ENCODE measurements around the gene AKR7A2. TPM values are rescaled to one million over a fixed set of nuclear protein-coding genes. Genes with fewer than 3 reads are reported as not detected.

Gene AKR7A2
- total and polyA plus RNA-seq, 8 donors: 18.7 to 108 (median 48.6) TPM; not detected in 1

GRCh38 chr1:19350566-19350965, 38.6 kb upstream of the AKR7A2 start:
- 92 to 100% (median 98%) methylated on average over 5 of the region's 5 CpGs for WGBS, 5 donors
- no peaks in the 10 kb centered on the region for H3K9me3 ChIP-seq
- peaks cover 45 to 86% (median 71%) of the 10 kb centered on the region in 4 donors for H3K36me3 ChIP-seq
- no peak overlapping the region for H3K27ac ChIP-seq
- no peak for DNase-seq
- no peak overlapping the region for H3K4me3 ChIP-seq
- intact Hi-C loops (cut with DNase I; ENCODE audit: low total_unique reads): no loop called here
- H3K4me1 ChIP-seq: peaks cover 11 to 64% (median 32%) of the 10 kb centered on the region in 4 donors
- H3K27me3 ChIP-seq: no peaks in the 10 kb centered on the region
- TF ChIP-seq POLR2A (IDR thresholded peaks at IDR 0.05): no peak
- TF ChIP-seq POLR2AphosphoS5 (IDR thresholded peaks at IDR 0.05): no peak
- TF ChIP-seq CTCF (IDR thresholded peaks at IDR 0.05): no peak
- TF ChIP-seq EP300 (IDR thresholded peaks at IDR 0.05): no peak

GRCh38 chr1:19349999-19350398, 38.1 kb upstream of the AKR7A2 start:
- Histone ChIP-seq H3K4me1 (peaks cover 11 to 67% (median 34%) of the 10 kb centered on the region in 4 donors), H3K4me3 (no peak overlapping the region), H3K9me3 (no peaks in the 10 kb centered on the region), H3K27ac (peak overlapping the region in 1 of 5 donors; percentile 18), H3K27me3 (no peaks in the 10 kb centered on the region), H3K36me3 (peaks cover 45 to 86% (median 71%) of the 10 kb centered on the region in 4 donors)
- peak in 1 of 2 donors; percentile 40 for DNase-seq
- WGBS, 5 donors: 62 to 84% (median 72%) methylated on average over 8 to 17 of the region's 17 CpGs
- TF ChIP-seq POLR2A (IDR thresholded peaks at IDR 0.05) (no peak), POLR2AphosphoS5 (IDR thresholded peaks at IDR 0.05) (no peak), EP300 (IDR thresholded peaks at IDR 0.05) (no peak), CTCF (IDR thresholded peaks at IDR 0.05) (no peak)
- intact Hi-C loops (cut with DNase I; ENCODE audit: low total_unique reads): loop anchor here (10.0 kb wide), 1 partner anchor 305 kb away; no protein-coding TSS in a partner anchor

- 73 to 85% (median 81%) methylated on average over 14 to 15 of the region's 15 CpGs for WGBS, 5 donors
- intact Hi-C loops (cut with DNase I; ENCODE audit: low total_unique reads): loop anchor here (10.0 kb wide), 1 partner anchor 306 kb away; no protein-coding TSS in a partner anchor
- no peaks in the 10 kb centered on the region for H3K9me3 ChIP-seq
- H3K4me1 ChIP-seq: peaks cover 18 to 66% (median 40%) of the 10 kb centered on the region in 4 donors
- no peaks in the 10 kb centered on the region for H3K27me3 ChIP-seq
- H3K27ac ChIP-seq: peak overlapping the region in 3 of 5 donors; percentile 54 to 66 (median 63)
- no peak for DNase-seq
- H3K4me3 ChIP-seq: no peak overlapping the region
- TF ChIP-seq EP300 (IDR thresholded peaks at IDR 0.05): no peak
- no peak for TF ChIP-seq POLR2AphosphoS5 (IDR thresholded peaks at IDR 0.05)
- no peak for TF ChIP-seq POLR2A (IDR thresholded peaks at IDR 0.05)
- TF ChIP-seq CTCF (IDR thresholded peaks at IDR 0.05): no peak
- peaks cover 45 to 86% (median 71%) of the 10 kb centered on the region in 4 donors for H3K36me3 ChIP-seq
Measured at GRCh38 chr1:19348441-19349198, 36.7 kb upstream of the AKR7A2 start.

- Histone ChIP-seq H3K27me3 (no peaks in the 10 kb centered on the region), H3K27ac (peak overlapping the region; percentile 14 to 66 (median 54)), H3K4me1 (peaks cover 18 to 67% (median 40%) of the 10 kb centered on the region in 4 donors), H3K36me3 (peaks cover 46 to 86% (median 71%) of the 10 kb centered on the region in 4 donors), H3K4me3 (no peak overlapping the region), H3K9me3 (no peaks in the 10 kb centered on the region)
- no peak for TF ChIP-seq CTCF (IDR thresholded peaks at IDR 0.05)
- TF ChIP-seq EP300 (IDR thresholded peaks at IDR 0.05): no peak
- no peak for TF ChIP-seq POLR2A (IDR thresholded peaks at IDR 0.05)
- TF ChIP-seq POLR2AphosphoS5 (IDR thresholded peaks at IDR 0.05): no peak
- WGBS, 5 donors: 35 to 57% (median 46%) methylated on average over 12 to 14 of the region's 14 CpGs
- DNase-seq: peak; percentile 67 to 80
- intact Hi-C loops (cut with DNase I; ENCODE audit: low total_unique reads): loop anchor here (10.0 kb wide), 1 partner anchor 307 kb away; no protein-coding TSS in a partner anchor
Measured at GRCh38 chr1:19347533-19348172, 35.7 kb upstream of the AKR7A2 start.
